ENCODE measurements around the gene PRODH2. TPM values are rescaled to one million over a fixed set of nuclear protein-coding genes. Genes with fewer than 3 reads are reported as not detected.

PRODH2 gene
- total RNA-seq, 1 donor from 2014 or later, result not detected

DNA sequence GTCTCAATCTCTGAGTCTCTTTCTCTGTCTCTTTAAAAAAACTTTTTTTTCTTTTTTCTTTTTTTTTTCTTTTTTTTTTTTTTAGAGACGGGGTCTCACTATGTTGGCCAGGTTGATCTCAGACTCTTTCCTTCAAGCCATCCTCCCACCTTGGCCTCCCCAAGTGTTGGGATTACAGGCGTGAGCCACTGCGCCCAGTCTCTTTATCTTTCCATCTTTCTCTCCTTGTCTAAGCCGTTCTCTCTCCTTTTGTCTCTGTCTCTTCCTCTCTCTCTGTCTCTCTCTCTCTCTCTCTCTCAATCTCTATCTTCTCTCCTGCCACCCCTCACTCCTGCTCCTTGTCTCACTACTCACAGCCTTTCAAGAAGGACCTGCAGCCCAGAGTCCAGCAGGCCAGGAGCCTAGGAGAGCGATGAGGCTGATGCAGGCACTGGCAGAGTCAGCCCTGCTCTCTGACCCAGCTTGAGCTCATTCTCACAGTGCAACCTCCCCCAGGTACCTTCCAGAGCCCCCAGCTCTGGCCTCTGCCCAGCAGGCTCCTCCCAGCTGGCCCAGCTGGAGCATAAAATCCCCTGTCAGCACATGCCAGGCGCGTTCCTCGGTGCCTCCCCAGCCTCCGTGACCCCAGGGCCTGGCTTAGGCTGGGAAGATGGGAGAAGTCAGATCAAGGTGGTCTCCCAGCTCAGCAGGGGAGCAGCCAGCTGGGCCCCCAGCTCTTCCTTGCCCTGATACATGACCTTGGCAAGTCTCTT, 39.6 kb upstream of the PRODH2 start, which contains the start of gene NPHS1:
TSS of gene NPHS1 (minus strand) at position 476 of the 752 bp plus-strand sequence. CDS start 667 bp downstream, outside the sequence.
- Mint-ChIP-seq H3K9me3 (ENCODE audit: unreplicated experiment) (no peaks in the 10 kb centered on the region), H3K36me3 (ENCODE audit: low read depth, unreplicated experiment) (no peaks in the 10 kb centered on the region), H3K27ac (ENCODE audit: unreplicated experiment) (no peak within 1 kb of the TSS), H3K4me1 (ENCODE audit: unreplicated experiment) (peaks cover 4% of the 10 kb centered on the region), H3K4me3 (ENCODE audit: unreplicated experiment) (no peak within 1 kb of the TSS), H3K27me3 (ENCODE audit: unreplicated experiment) (peaks cover 13% of the 10 kb centered on the region)
- no peak for TF ChIP-seq CTCF (IDR thresholded peaks at IDR 0.05; ENCODE audit: unreplicated experiment)
- no peak for DNase-seq (ENCODE audit: low spot score)

GRCh38 chr19:35851213-35852028, 38.8 kb upstream of the PRODH2 start:
- no peaks in the 10 kb centered on the region for H3K9me3 Mint-ChIP-seq (ENCODE audit: unreplicated experiment)
- no peak overlapping the region for H3K4me3 Mint-ChIP-seq (ENCODE audit: unreplicated experiment)
- H3K4me1 Mint-ChIP-seq (ENCODE audit: unreplicated experiment), result peaks cover 8% of the 10 kb centered on the region
- no peak for TF ChIP-seq CTCF (IDR thresholded peaks at IDR 0.05; ENCODE audit: unreplicated experiment)
- H3K27me3 Mint-ChIP-seq (ENCODE audit: unreplicated experiment), result peaks cover 12% of the 10 kb centered on the region
- DNase-seq (ENCODE audit: low spot score), result no peak
- no peaks in the 10 kb centered on the region for H3K36me3 Mint-ChIP-seq (ENCODE audit: low read depth, unreplicated experiment)
- no peak overlapping the region for H3K27ac Mint-ChIP-seq (ENCODE audit: unreplicated experiment)

DNA sequence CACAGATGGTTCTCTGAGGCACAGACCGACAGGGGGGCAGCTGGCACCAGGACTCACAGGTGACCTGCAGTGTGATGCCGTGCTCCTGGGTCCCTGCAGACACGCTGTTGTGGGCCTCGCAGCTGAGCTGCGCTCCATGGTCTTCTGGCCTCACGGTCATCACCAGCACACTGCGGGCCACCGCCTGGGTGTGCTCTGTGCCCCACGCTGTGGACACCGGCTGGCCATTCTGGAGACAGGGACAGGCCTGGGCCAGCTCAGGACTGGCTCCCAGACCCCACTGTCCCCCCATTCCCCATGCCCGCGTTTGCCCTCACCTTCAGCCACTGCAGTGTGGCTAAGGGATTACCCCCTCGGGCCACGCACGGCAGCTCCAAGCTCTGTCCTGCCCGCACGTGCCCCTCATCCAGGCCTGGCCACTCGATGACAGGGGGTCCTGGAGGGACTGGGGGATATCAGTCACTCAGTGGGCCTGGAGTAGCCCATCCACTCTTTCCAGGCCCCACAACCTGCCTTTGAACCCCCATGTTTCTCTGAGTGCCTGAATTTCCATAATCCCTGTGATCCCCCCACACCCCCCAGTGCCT, 36.4 kb upstream of the PRODH2 start:
- H3K27ac Mint-ChIP-seq (ENCODE audit: unreplicated experiment), result no peak overlapping the region
- H3K9me3 Mint-ChIP-seq (ENCODE audit: unreplicated experiment), result no peaks in the 10 kb centered on the region
- no peak overlapping the region for H3K4me3 Mint-ChIP-seq (ENCODE audit: unreplicated experiment)
- no peak for TF ChIP-seq CTCF (IDR thresholded peaks at IDR 0.05; ENCODE audit: unreplicated experiment)
- no peak for DNase-seq (ENCODE audit: low spot score)
- peaks cover 13% of the 10 kb centered on the region for H3K4me1 Mint-ChIP-seq (ENCODE audit: unreplicated experiment)
- no peaks in the 10 kb centered on the region for H3K36me3 Mint-ChIP-seq (ENCODE audit: low read depth, unreplicated experiment)
- peaks cover 21% of the 10 kb centered on the region for H3K27me3 Mint-ChIP-seq (ENCODE audit: unreplicated experiment)

- Mint-ChIP-seq H3K27me3 (ENCODE audit: unreplicated experiment) (peaks cover 21% of the 10 kb centered on the region), H3K9me3 (ENCODE audit: unreplicated experiment) (no peaks in the 10 kb centered on the region), H3K27ac (ENCODE audit: unreplicated experiment) (no peak overlapping the region), H3K4me1 (ENCODE audit: unreplicated experiment) (peaks cover 13% of the 10 kb centered on the region), H3K4me3 (ENCODE audit: unreplicated experiment) (no peak overlapping the region), H3K36me3 (ENCODE audit: low read depth, unreplicated experiment) (no peaks in the 10 kb centered on the region)
- DNase-seq (ENCODE audit: low spot score), result no peak
- TF ChIP-seq CTCF (IDR thresholded peaks at IDR 0.05; ENCODE audit: unreplicated experiment), result no peak
These were observed 35.8 kb upstream of the PRODH2 start for GRCh38 chr19:35848486-35848885.
